Measurements from ENCODE around the gene COX14. TPM values are rescaled to one million over a fixed set of nuclear protein-coding genes. Genes with fewer than 3 reads are reported as not detected.

COX14 gene
- polyA plus RNA-seq, 1 donor (not counting 4 experiments of a cell fraction or from before 2014, with no cell fraction given), result 96.6 TPM

DNA sequence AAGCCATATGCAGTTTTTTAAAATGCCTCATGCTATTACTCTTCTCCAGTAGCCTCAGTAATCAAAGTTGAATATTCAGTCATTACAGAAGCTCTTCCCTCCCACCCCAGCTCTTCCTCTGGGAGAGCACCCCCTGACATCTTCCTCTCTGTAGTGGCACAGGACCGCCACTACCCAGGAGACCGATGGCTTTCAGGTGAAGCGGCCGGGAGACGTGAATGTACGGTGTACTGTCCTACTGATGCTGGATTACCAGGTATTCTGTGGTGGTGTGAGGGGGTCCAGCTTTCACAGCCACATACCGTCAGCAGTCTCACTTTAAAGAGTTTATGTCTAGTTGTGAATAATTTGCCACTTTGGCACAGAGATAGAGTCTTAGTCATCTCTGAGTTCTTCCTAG, 22.3 kb upstream of the COX14 start:
- no peaks in the 10 kb centered on the region for H3K27me3 ChIP-seq (ENCODE audit: control insufficient read depth, extremely low read depth, insufficient read depth, low read length)
- H3K36me3 ChIP-seq (ENCODE audit: control insufficient read depth in 2 of 2, extremely low read depth in 1 of 2, insufficient read depth in 2 of 2, low read length in 2 of 2), result peaks cover 24 to 54% of the 10 kb centered on the region in 2 experiments
- no peak overlapping the region for H3K4me2 ChIP-seq (ENCODE audit: control insufficient read depth, extremely low read depth, insufficient read depth, low read depth, low read length)
- H4K20me1 ChIP-seq (ENCODE audit: control insufficient read depth, extremely low read depth, insufficient read depth, low read length), result no peaks in the 10 kb centered on the region
- TF ChIP-seq, protein P1, sequence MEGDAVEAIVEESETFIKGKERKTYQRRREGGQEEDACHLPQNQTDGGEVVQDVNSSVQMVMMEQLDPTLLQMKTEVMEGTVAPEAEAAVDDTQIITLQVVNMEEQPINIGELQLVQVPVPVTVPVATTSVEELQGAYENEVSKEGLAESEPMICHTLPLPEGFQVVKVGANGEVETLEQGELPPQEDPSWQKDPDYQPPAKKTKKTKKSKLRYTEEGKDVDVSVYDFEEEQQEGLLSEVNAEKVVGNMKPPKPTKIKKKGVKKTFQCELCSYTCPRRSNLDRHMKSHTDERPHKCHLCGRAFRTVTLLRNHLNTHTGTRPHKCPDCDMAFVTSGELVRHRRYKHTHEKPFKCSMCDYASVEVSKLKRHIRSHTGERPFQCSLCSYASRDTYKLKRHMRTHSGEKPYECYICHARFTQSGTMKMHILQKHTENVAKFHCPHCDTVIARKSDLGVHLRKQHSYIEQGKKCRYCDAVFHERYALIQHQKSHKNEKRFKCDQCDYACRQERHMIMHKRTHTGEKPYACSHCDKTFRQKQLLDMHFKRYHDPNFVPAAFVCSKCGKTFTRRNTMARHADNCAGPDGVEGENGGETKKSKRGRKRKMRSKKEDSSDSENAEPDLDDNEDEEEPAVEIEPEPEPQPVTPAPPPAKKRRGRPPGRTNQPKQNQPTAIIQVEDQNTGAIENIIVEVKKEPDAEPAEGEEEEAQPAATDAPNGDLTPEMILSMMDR (optimal IDR thresholded peaks at IDR 0.05 in 1 of 3, IDR thresholded peaks at IDR 0.05 in 1 of 3, conservative IDR thresholded peaks at IDR 0.05 in 1 of 3; ENCODE audit: extremely low read depth in 1 of 3, insufficient read depth in 2 of 3, low read length in 3 of 3), result no peak
- TF ChIP-seq EZH2 (IDR thresholded peaks at IDR 0.05; ENCODE audit: low read length), result no peak
- peaks cover 11% of the 10 kb centered on the region for H3K79me2 ChIP-seq (ENCODE audit: control insufficient read depth, insufficient read depth, low read length)
- no peaks in the 10 kb centered on the region for H3K9me3 ChIP-seq (ENCODE audit: control insufficient read depth, low read depth, low read length)
- no peaks in the 10 kb centered on the region for H3K9me1 ChIP-seq (ENCODE audit: control insufficient read depth, extremely low read depth, insufficient read depth, low read length)
- FAIRE-seq (no peak), DNase-seq (ENCODE audit: low read depth, low spot score) (no peak)
- H3K9ac ChIP-seq (ENCODE audit: control insufficient read depth, extremely low read depth, insufficient read depth, low read length), result no peak overlapping the region
- no peak overlapping the region for H3K27ac ChIP-seq (ENCODE audit: control insufficient read depth, insufficient read depth, low read length)
- H3K4me3 ChIP-seq (ENCODE audit: control insufficient read depth in 2 of 3, extremely low read depth in 1 of 3, insufficient read depth in 2 of 3, low read depth in 1 of 3, low read length in 3 of 3), result no peak overlapping the region
- peaks cover 31% of the 10 kb centered on the region for H3K4me1 ChIP-seq (ENCODE audit: control insufficient read depth, extremely low read depth, insufficient read depth, low read length)
- no peak overlapping the region for H2AFZ ChIP-seq (ENCODE audit: control insufficient read depth, low read length)
- dilution Hi-C loops (cut with MboI; ENCODE audit: extremely low pct_ligation_motif_present, low sequenced_read_pairs), result no loop called here

DNA sequence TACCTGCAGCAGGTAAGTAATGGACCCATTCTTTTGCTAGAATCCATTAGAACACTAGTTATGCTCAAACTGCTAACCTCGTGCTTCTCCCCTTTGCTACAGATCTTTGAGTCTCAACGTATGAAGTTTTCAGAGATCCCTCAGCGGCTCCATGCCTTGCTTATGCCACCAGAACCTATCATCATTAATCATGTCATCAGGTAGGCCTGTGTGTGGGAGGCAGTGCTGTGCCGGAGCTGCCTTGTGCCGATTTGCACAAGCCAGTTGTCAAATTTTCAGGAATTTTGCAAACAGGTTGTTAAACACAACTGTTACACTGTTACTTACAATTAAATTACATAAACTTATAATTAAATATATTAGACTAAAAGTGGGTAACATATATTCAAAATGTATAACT, 21.6 kb upstream of the COX14 start:
- Histone ChIP-seq H3K4me3 (ENCODE audit: control insufficient read depth in 2 of 3, extremely low read depth in 1 of 3, insufficient read depth in 2 of 3, low read depth in 1 of 3, low read length in 3 of 3) (no peak overlapping the region), H3K9me3 (ENCODE audit: control insufficient read depth, low read depth, low read length) (no peaks in the 10 kb centered on the region), H3K4me2 (ENCODE audit: control insufficient read depth, extremely low read depth, insufficient read depth, low read depth, low read length) (no peak overlapping the region), H3K9ac (ENCODE audit: control insufficient read depth, extremely low read depth, insufficient read depth, low read length) (no peak overlapping the region), H2AFZ (ENCODE audit: control insufficient read depth, low read length) (no peak overlapping the region), H3K9me1 (ENCODE audit: control insufficient read depth, extremely low read depth, insufficient read depth, low read length) (no peaks in the 10 kb centered on the region), H3K79me2 (ENCODE audit: control insufficient read depth, insufficient read depth, low read length) (peaks cover 10% of the 10 kb centered on the region), H3K27me3 (ENCODE audit: control insufficient read depth, extremely low read depth, insufficient read depth, low read length) (no peaks in the 10 kb centered on the region), H3K36me3 (ENCODE audit: control insufficient read depth in 2 of 2, extremely low read depth in 1 of 2, insufficient read depth in 2 of 2, low read length in 2 of 2) (peaks cover 27 to 59% of the 10 kb centered on the region in 2 experiments), H4K20me1 (ENCODE audit: control insufficient read depth, extremely low read depth, insufficient read depth, low read length) (no peaks in the 10 kb centered on the region), H3K27ac (ENCODE audit: control insufficient read depth, insufficient read depth, low read length) (no peak overlapping the region), H3K4me1 (ENCODE audit: control insufficient read depth, extremely low read depth, insufficient read depth, low read length) (peaks cover 31% of the 10 kb centered on the region)
- FAIRE-seq (no peak), DNase-seq (ENCODE audit: low read depth, low spot score) (no peak)
- TF ChIP-seq, protein P1 (optimal IDR thresholded peaks at IDR 0.05 in 1 of 3, IDR thresholded peaks at IDR 0.05 in 1 of 3, conservative IDR thresholded peaks at IDR 0.05 in 1 of 3; ENCODE audit: extremely low read depth in 1 of 3, insufficient read depth in 2 of 3, low read length in 3 of 3), result no peak
- TF ChIP-seq EZH2 (IDR thresholded peaks at IDR 0.05; ENCODE audit: low read length), result no peak
- dilution Hi-C loops (cut with MboI; ENCODE audit: extremely low pct_ligation_motif_present, low sequenced_read_pairs), result no loop called here
